Endothelial cell of umbilical vein (primary cell): Measurements from ENCODE around the gene CCDC86. TPM values are rescaled to one million over a fixed set of nuclear protein-coding genes. Genes with fewer than 3 reads are reported as not detected.
A peak's percentile ranks its signal among the peaks of the same experiment; 100 is the strongest.

ENCODE experiments used
- BruUV-seq: library from RNA; stranded (reverse); fragments of 400-500 nt; replicated peaks from 2 replicates; lab custom pipeline; 2021; lab: Mats Ljungman, UMichigan
- CTCF ChIA-PET: fragments of 300-600, 350-600 bp; sonication (Branson Sonifier 250); formaldehyde crosslinking; loops from one replicate; lab custom pipeline; 2021; ENCODE audit warnings: antibody characterized with exemption, inconsistent platforms; lab: Charles Lee
- POLR2A ChIA-PET: fragments of 300-600, 350-600 bp; sonication (Branson Sonifier 250); formaldehyde crosslinking; loops from one replicate; lab custom pipeline; 2021; ENCODE audit warnings: antibody characterized with exemption, inconsistent platforms; lab: Charles Lee
- DNase-seq: peaks from one replicate; pipeline ENCODE4 v3.0.0-alpha.2; 2011; ENCODE audit warnings: low read depth, low spot score
- FAIRE-seq: peaks from 2 replicates; lab custom pipeline; 2011; peaks lifted over from hg19 to GRCh38; lab: Jason Lieb, UNC
- H2AFZ ChIP-seq: 2 replicates; pipeline ENCODE4 v1.6.0; 2012; ENCODE audit warnings: low read depth, low read length, control low read depth, inconsistent platforms
- H3K27ac ChIP-seq: 2 replicates; pipeline ENCODE4 v1.5.1; 2011; ENCODE audit warnings: low read depth, mild to moderate bottlenecking, control low read depth, low read length, moderate library complexity; ENCODE audit not compliant: insufficient read depth
- H3K27me3 ChIP-seq, 2 experiments: 2 replicates each; pipeline versions ENCODE4 v1.6.0 to v1.6.1; 2011; ENCODE audit warnings: low read length in 2 of 2, mixed read lengths in 1 of 2; ENCODE audit not compliant: control insufficient read depth in 2 of 2, insufficient read depth in 2 of 2
- H3K36me3 ChIP-seq, 2 experiments: 2 replicates in 1 of 2; 3 replicates in 1 of 2; pipeline ENCODE4 v1.5.1; 2011; ENCODE audit warnings: low read length in 2 of 2, mild to moderate bottlenecking in 1 of 2, moderate library complexity in 1 of 2; ENCODE audit not compliant: control insufficient read depth in 2 of 2, insufficient read depth in 2 of 2; ENCODE audit errors: extremely low read depth in 1 of 2
- H3K4me1 ChIP-seq: 3 replicates; pipeline ENCODE4 v1.5.1; 2011; ENCODE audit warnings: mild to moderate bottlenecking, low read length; ENCODE audit not compliant: control insufficient read depth, insufficient read depth; ENCODE audit errors: extremely low read depth
- H3K4me2 ChIP-seq: 2 replicates; pipeline ENCODE4 v1.6.1; 2011; ENCODE audit warnings: low read length, control low read depth, mixed read lengths; ENCODE audit not compliant: insufficient read depth
- H3K4me3 ChIP-seq, 3 experiments: fragments of 200-600 bp in 1 of 3; sonication (generic), shearing (Covaris generic) in 1 of 3; replicated peaks in 1 of 3; 2 replicates each; pipeline ENCODE4 v1.5.1; 2011 to 2016; ENCODE audit warnings: control low read depth in 3 of 3, low read length in 3 of 3, mild to moderate bottlenecking in 2 of 3, inconsistent platforms in 1 of 3, low read depth in 1 of 3, moderate library complexity in 1 of 3; ENCODE audit not compliant: insufficient read depth in 1 of 3
- H3K79me2 ChIP-seq: 2 replicates; pipeline ENCODE4 v1.6.0; 2012; ENCODE audit warnings: low read length, inconsistent platforms; ENCODE audit not compliant: control insufficient read depth, insufficient read depth
- H3K9ac ChIP-seq: replicated peaks from 2 replicates; pipeline ENCODE3; 2011; ENCODE audit warnings: low read length, control low read depth; ENCODE audit not compliant: insufficient read depth; ENCODE audit errors: extremely low read depth
- H3K9me1 ChIP-seq: replicated peaks from 3 replicates; pipeline ENCODE4 v1.6.0; 2011; ENCODE audit warnings: mild to moderate bottlenecking, low read length; ENCODE audit not compliant: control insufficient read depth, insufficient read depth; ENCODE audit errors: extremely low read depth
- H3K9me3 ChIP-seq: replicated peaks from 2 replicates; pipeline ENCODE4 v1.5.1; 2012; ENCODE audit warnings: low read length, inconsistent platforms; ENCODE audit not compliant: control insufficient read depth, insufficient read depth
- H4K20me1 ChIP-seq: replicated peaks from 2 replicates; pipeline ENCODE3; 2011; ENCODE audit warnings: mild to moderate bottlenecking, low read length; ENCODE audit not compliant: control insufficient read depth, insufficient read depth; ENCODE audit errors: extremely low read depth
- EZH2 ChIP-seq: IDR thresholded peaks from 2 replicates; pipeline ENCODE4 v1.6.1; 2012; ENCODE audit warnings: borderline replicate concordance, low read depth, mild to moderate bottlenecking, moderate library complexity, low read length, inconsistent platforms; ENCODE audit not compliant: severe bottlenecking
- FOS ChIP-seq: IDR thresholded peaks from 2 replicates; pipeline ENCODE4 v1.6.1; 2011; ENCODE audit warnings: mild to moderate bottlenecking, low read length, moderate library complexity, borderline replicate concordance; ENCODE audit not compliant: insufficient read depth
- GATA2 ChIP-seq: IDR thresholded peaks from 2 replicates; pipeline ENCODE4 v1.7.0; 2011; ENCODE audit warnings: low read depth, mild to moderate bottlenecking, moderate library complexity, mixed read lengths, low read length; ENCODE audit not compliant: insufficient read length, insufficient read depth
- JUN ChIP-seq: IDR thresholded peaks from 2 replicates; pipeline ENCODE4 v1.6.1; 2011; ENCODE audit warnings: borderline replicate concordance, low read depth; ENCODE audit not compliant: insufficient read length, insufficient read depth
- MYC ChIP-seq: IDR thresholded peaks from one replicate; pipeline ENCODE4 v1.6.1; 2011; ENCODE audit warnings: mild to moderate bottlenecking, low read depth, low read length
- POLR2A ChIP-seq: IDR thresholded peaks from 2 replicates; pipeline ENCODE4 v1.6.1; 2012; ENCODE audit warnings: low read depth, mild to moderate bottlenecking, control low read depth, low read length
- POLR2AphosphoS5 ChIP-seq: IDR thresholded peaks from 2 replicates; pipeline ENCODE4 v1.6.1; 2012; ENCODE audit warnings: low read depth, mild to moderate bottlenecking, control low read depth, low read length, moderate library complexity; ENCODE audit not compliant: insufficient read depth
- dilution Hi-C: fragments of 300-500 bp; cut with MboI; formaldehyde crosslinking; loops from one replicate; pipeline ENCODE4 v1.15.0; 2019; ENCODE audit warnings: low sequenced_read_pairs; ENCODE audit not compliant: extremely low pct_ligation_motif_present
- intact Hi-C: fragments of 100-400 bp; cut with micrococcal nuclease; formaldehyde crosslinking; loops from one replicate; pipeline ENCODE4 v1.10.0; 2022
- polyA plus RNA-seq, 4 experiments: library from polyadenylated mRNA; depleted of rRNA in 3 of 4; stranded (reverse) in 3 of 4; unstranded in 1 of 4; fragments of >200 nt; gene quantifications; 2 replicates each; pipeline versions ENCODE4 v1.2.1 to v1.2.3, GENCODE V29; 2011 to 2012; ENCODE audit warnings: missing spikeins in 1 of 4
- total RNA-seq: library from RNA; stranded (reverse); gene quantifications from 2 replicates; pipeline ENCODE4 v1.2.3, GENCODE V29; 2021
- TF ChIP-seq, protein P1 (sequence below): IDR thresholded peaks from 2 replicates; pipeline ENCODE4 v1.6.1; 2011; ENCODE audit not compliant: insufficient read depth, insufficient read length
- TF ChIP-seq, protein P2 (sequence below), 2 donors: IDR thresholded peaks; 1 replicate in 1 of 2; 2 replicates in 1 of 2; pipeline ENCODE4 v1.5.1; 2011; ENCODE audit warnings: low read length in 2 of 2, mild to moderate bottlenecking in 2 of 2, moderate library complexity in 2 of 2, control low read depth in 1 of 2, inconsistent platforms in 1 of 2, low read depth in 1 of 2; ENCODE audit not compliant: insufficient read depth in 1 of 2; ENCODE audit errors: extremely low read depth in 1 of 2

CCDC86 gene
- total and polyA plus RNA-seq, 2 donors (not counting 3 experiments of a cell fraction or from before 2014, with no cell fraction given), result 29.8 to 60.8 TPM

DNA sequence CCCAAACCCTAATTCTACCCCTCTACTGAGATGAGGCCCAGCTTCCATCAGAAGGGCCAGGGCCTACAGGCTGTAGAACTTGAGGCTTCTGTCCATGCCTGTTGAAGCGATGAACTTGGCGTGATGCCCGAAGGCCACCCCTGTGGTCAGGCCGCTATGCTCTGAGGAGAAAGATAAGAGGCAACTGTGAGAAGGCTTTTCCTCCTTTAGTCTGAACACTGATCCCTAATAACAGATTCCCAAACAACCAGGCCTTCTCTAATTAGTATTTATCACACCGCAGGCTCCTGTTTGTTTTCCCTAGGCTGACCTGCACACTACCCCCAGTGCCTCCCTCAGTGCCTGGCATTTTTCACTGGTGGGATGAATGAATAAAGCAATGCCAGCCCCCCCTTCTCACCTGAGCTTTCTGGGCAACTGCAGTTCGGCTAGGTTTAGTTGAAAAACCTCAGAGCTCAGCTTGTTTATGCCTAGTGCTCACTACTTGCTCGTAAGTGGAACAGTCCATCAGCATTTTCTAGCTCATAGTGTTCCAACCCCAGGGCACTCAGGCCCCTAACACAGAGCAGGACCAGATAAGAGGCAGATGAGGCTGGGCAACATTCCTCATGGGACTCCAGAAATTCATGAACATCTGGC lies 49.3 kb downstream of the CCDC86 start:
- peak; percentile 83 for FAIRE-seq
- Histone ChIP-seq H3K9me3 (no peaks in the 10 kb centered on the region), H3K4me3 (no peak overlapping the region), H3K79me2 (no peaks in the 10 kb centered on the region), H2AFZ (no peak overlapping the region), H3K4me2 (no peak overlapping the region), H3K9me1 (no peaks in the 10 kb centered on the region), H3K27ac (peak overlapping the region; percentile 40), H3K27me3 (no peaks in the 10 kb centered on the region), H4K20me1 (no peaks in the 10 kb centered on the region), H3K9ac (no peak overlapping the region), H3K4me1 (peaks cover 20% of the 10 kb centered on the region), H3K36me3 (peaks cover 8 to 9% of the 10 kb centered on the region in 2 experiments)
- intact Hi-C loops (no loop called here), dilution Hi-C loops (no loop called here)
- no TSS peak for BruUV-seq
- TF ChIP-seq POLR2AphosphoS5 (peak; percentile 38), POLR2A (no peak), MYC (no peak), GATA2 (peak; percentile 74), FOS (no peak), EZH2 (no peak), JUN (no peak)
- TF ChIP-seq, protein P1, sequence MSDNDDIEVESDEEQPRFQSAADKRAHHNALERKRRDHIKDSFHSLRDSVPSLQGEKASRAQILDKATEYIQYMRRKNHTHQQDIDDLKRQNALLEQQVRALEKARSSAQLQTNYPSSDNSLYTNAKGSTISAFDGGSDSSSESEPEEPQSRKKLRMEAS, result no peak
- TF ChIP-seq, protein P2, sequence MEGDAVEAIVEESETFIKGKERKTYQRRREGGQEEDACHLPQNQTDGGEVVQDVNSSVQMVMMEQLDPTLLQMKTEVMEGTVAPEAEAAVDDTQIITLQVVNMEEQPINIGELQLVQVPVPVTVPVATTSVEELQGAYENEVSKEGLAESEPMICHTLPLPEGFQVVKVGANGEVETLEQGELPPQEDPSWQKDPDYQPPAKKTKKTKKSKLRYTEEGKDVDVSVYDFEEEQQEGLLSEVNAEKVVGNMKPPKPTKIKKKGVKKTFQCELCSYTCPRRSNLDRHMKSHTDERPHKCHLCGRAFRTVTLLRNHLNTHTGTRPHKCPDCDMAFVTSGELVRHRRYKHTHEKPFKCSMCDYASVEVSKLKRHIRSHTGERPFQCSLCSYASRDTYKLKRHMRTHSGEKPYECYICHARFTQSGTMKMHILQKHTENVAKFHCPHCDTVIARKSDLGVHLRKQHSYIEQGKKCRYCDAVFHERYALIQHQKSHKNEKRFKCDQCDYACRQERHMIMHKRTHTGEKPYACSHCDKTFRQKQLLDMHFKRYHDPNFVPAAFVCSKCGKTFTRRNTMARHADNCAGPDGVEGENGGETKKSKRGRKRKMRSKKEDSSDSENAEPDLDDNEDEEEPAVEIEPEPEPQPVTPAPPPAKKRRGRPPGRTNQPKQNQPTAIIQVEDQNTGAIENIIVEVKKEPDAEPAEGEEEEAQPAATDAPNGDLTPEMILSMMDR (IDR thresholded peaks at IDR 0.05; ENCODE audit: extremely low read depth in 1 of 2, insufficient read depth in 1 of 2, low read depth in 1 of 2, low read length in 2 of 2), result no peak
- DNase-seq, result peak; percentile 86
- CTCF ChIA-PET, result interaction anchor here (0.9 to 9.3 kb wide), 8 partner anchors 9 to 128 kb away, joined by 3 to 607 read pairs (median 4); partner anchors contain the start of gene TMEM109
- POLR2A ChIA-PET, result interaction anchor here (0.5 kb wide), 1 partner anchor 45 kb away, joined by 3 read pairs; no protein-coding TSS in a partner anchor
